Neural progenitor cell (in vitro differentiated cells): ENCODE measurements around the gene ATG16L1.

Source experiments
- EZH2 ChIP-seq: fragments of 200-600 bp; sonication (generic); IDR thresholded peaks from 2 replicates; pipeline ENCODE4 v1.6.1; 2017; ENCODE audit warnings: antibody characterized with exemption, mild to moderate bottlenecking, moderate library complexity
- EZH2phosphoT487 ChIP-seq: fragments of 200-600 bp; sonication (generic); IDR thresholded peaks from 2 replicates; pipeline ENCODE4 v1.6.1; 2017; ENCODE audit warnings: antibody characterized with exemption
- TF ChIP-seq, protein P1 (sequence below): fragments of 200-600 bp; sonication (generic); IDR thresholded peaks from 2 replicates; pipeline ENCODE4 v1.5.1; 2017; ENCODE audit warnings: antibody characterized with exemption, mild to moderate bottlenecking

DNA sequence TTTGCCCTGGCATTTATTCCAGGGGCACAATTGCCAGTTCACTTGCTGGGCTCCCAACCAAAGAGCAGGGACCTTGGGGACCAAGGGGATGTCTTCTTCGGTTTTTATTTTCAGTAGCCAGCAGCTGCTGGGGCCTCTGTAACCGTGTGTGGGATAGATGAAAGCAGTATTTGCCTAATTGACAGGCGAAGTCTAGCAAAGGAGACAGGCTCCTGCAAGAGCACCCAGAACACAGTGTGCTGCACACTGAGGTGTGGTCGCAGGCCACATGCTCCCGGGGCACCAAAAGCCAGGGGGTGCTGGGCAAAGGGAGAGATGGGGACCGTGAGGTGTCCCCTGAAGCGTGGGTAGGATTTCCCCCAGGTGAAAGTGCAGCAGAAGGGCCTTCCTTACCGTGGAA is 61.4 kb downstream of the ATG16L1 start:
- TF ChIP-seq, protein P1, sequence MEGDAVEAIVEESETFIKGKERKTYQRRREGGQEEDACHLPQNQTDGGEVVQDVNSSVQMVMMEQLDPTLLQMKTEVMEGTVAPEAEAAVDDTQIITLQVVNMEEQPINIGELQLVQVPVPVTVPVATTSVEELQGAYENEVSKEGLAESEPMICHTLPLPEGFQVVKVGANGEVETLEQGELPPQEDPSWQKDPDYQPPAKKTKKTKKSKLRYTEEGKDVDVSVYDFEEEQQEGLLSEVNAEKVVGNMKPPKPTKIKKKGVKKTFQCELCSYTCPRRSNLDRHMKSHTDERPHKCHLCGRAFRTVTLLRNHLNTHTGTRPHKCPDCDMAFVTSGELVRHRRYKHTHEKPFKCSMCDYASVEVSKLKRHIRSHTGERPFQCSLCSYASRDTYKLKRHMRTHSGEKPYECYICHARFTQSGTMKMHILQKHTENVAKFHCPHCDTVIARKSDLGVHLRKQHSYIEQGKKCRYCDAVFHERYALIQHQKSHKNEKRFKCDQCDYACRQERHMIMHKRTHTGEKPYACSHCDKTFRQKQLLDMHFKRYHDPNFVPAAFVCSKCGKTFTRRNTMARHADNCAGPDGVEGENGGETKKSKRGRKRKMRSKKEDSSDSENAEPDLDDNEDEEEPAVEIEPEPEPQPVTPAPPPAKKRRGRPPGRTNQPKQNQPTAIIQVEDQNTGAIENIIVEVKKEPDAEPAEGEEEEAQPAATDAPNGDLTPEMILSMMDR: no peak
- TF ChIP-seq EZH2 (no peak), EZH2phosphoT487 (no peak)
